Measurements from ENCODE around the gene VPS11.

The VPS11 gene

DNA sequence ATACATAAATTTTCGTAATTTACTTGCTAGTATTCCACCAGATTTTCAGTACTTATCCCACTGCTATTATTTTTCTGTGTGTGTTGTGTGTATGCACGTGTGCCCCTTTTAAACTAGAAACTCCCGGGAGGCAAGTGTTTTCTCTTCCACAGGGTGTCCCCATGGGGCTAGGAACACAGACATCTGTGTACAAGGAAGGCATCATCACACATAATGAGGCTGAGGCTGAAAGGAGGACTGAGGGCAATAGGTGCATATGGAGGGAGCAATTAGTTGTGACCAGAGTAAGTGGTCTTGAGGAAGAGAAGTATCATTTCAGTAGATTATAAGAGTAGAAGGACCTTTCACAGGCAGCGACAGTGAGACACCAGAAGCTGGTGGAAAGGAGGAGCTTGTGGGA lies 36.2 kb downstream of the VPS11 start:
- Histone ChIP-seq H3K9me3 (ENCODE audit: insufficient read depth, low read length) (no peaks in the 10 kb centered on the region), H4K20me1 (ENCODE audit: insufficient read depth, low read length) (no peaks in the 10 kb centered on the region), H3K36me3 (replicated peaks; ENCODE audit: low read depth, low read length) (no peaks in the 10 kb centered on the region), H3K27ac (ENCODE audit: low read length) (no peak overlapping the region), H3K9ac (ENCODE audit: low read length) (no peak overlapping the region), H3K4me1 (ENCODE audit: low read length) (peaks cover 32% of the 10 kb centered on the region), H2AFZ (ENCODE audit: low read depth, low read length) (no peak overlapping the region), H3K4me2 (ENCODE audit: low read length) (no peak overlapping the region), H3K79me2 (ENCODE audit: low read length) (peaks cover 37% of the 10 kb centered on the region), H3K4me3 (ENCODE audit: low read length) (no peak overlapping the region), H3K27me3 (ENCODE audit: low read depth, low read length) (no peaks in the 10 kb centered on the region)
- TF ChIP-seq, protein P1, sequence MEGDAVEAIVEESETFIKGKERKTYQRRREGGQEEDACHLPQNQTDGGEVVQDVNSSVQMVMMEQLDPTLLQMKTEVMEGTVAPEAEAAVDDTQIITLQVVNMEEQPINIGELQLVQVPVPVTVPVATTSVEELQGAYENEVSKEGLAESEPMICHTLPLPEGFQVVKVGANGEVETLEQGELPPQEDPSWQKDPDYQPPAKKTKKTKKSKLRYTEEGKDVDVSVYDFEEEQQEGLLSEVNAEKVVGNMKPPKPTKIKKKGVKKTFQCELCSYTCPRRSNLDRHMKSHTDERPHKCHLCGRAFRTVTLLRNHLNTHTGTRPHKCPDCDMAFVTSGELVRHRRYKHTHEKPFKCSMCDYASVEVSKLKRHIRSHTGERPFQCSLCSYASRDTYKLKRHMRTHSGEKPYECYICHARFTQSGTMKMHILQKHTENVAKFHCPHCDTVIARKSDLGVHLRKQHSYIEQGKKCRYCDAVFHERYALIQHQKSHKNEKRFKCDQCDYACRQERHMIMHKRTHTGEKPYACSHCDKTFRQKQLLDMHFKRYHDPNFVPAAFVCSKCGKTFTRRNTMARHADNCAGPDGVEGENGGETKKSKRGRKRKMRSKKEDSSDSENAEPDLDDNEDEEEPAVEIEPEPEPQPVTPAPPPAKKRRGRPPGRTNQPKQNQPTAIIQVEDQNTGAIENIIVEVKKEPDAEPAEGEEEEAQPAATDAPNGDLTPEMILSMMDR (IDR thresholded peaks at IDR 0.05; ENCODE audit: low read depth, low read length), result no peak
- no peak for TF ChIP-seq EZH2phosphoT487 (IDR thresholded peaks at IDR 0.05; ENCODE audit: low read depth)

GRCh38 chr11:119106564-119107537 lies 39.2 kb downstream of the VPS11 start, which contains the start of gene C2CD2L:
TSS of gene C2CD2L (plus strand) at chr11:119107344. CDS start at chr11:119107742, 398 bp downstream.
- peaks cover 6% of the 10 kb centered on the region for H3K36me3 ChIP-seq (replicated peaks; ENCODE audit: low read depth, low read length)
- peaks cover 23% of the 10 kb centered on the region for H3K4me1 ChIP-seq (ENCODE audit: low read length)
- no peaks in the 10 kb centered on the region for H3K9me3 ChIP-seq (ENCODE audit: insufficient read depth, low read length)
- TF ChIP-seq, protein P1 (IDR thresholded peaks at IDR 0.05; ENCODE audit: low read depth, low read length), result no peak
- TF ChIP-seq EZH2phosphoT487 (IDR thresholded peaks at IDR 0.05; ENCODE audit: low read depth), result no peak
- peak within 1 kb of the TSS; percentile 63 for H3K27ac ChIP-seq (ENCODE audit: low read length)
- no peaks in the 10 kb centered on the region for H4K20me1 ChIP-seq (ENCODE audit: insufficient read depth, low read length)
- H3K79me2 ChIP-seq (ENCODE audit: low read length), result peaks cover 29% of the 10 kb centered on the region; the same call in 1 of the 2 replicates
- peak within 1 kb of the TSS; percentile 81 for H3K4me3 ChIP-seq (ENCODE audit: low read length)
- H3K27me3 ChIP-seq (ENCODE audit: low read depth, low read length), result no peaks in the 10 kb centered on the region
- peak within 1 kb of the TSS; percentile 81 for H3K4me2 ChIP-seq (ENCODE audit: low read length)
- peak within 1 kb of the TSS; percentile 81 for H3K9ac ChIP-seq (ENCODE audit: low read length)
- H2AFZ ChIP-seq (ENCODE audit: low read depth, low read length), result peak within 1 kb of the TSS; percentile 43; the same call in 1 of the 2 replicates

- Histone ChIP-seq H3K4me3 (ENCODE audit: low read length) (peak overlapping the region; percentile 81), H3K4me1 (ENCODE audit: low read length) (peaks cover 23% of the 10 kb centered on the region), H3K79me2 (ENCODE audit: low read length) (peaks cover 29% of the 10 kb centered on the region; the same call in 1 of the 2 replicates), H3K27me3 (ENCODE audit: low read depth, low read length) (no peaks in the 10 kb centered on the region), H3K27ac (ENCODE audit: low read length) (no peak overlapping the region), H3K9me3 (ENCODE audit: insufficient read depth, low read length) (no peaks in the 10 kb centered on the region), H2AFZ (ENCODE audit: low read depth, low read length) (no peak overlapping the region), H4K20me1 (ENCODE audit: insufficient read depth, low read length) (no peaks in the 10 kb centered on the region), H3K4me2 (ENCODE audit: low read length) (peak overlapping the region; percentile 81), H3K36me3 (replicated peaks; ENCODE audit: low read depth, low read length) (peaks cover 6% of the 10 kb centered on the region), H3K9ac (ENCODE audit: low read length) (peak overlapping the region; percentile 81)
- TF ChIP-seq, protein P1 (IDR thresholded peaks at IDR 0.05; ENCODE audit: low read depth, low read length), result no peak
- TF ChIP-seq EZH2phosphoT487 (IDR thresholded peaks at IDR 0.05; ENCODE audit: low read depth), result no peak
Observed at GRCh38 chr11:119107538-119108145, 40.0 kb downstream of the VPS11 start.

Data from OCI-LY3 (cell line).